ENCODE measurements around the gene CERS2.
"Not testable (repeated sequence)": the region's sequence is repeated elsewhere in the genome, so short reads cannot be mapped to it uniquely, and the experiment has no call there.

CERS2 gene

GRCh38 chr1:150968491-150968890, 6.1 kb downstream of the CERS2 start:
- no peak for DNase-seq

- no peak for DNase-seq
Measured at GRCh38 chr1:150967936-150968335, 6.7 kb downstream of the CERS2 start.

- DNase-seq: no peak
Measured at GRCh38 chr1:150966011-150966410, 8.6 kb downstream of the CERS2 start.

- no peak for DNase-seq
Measured at GRCh38 chr1:150965605-150966004, 9.0 kb downstream of the CERS2 start.

- no peak for DNase-seq
Measured at GRCh38 chr1:150964164-150964489, 10.5 kb downstream of the CERS2 start.

GRCh38 chr1:150963321-150964163, 11.1 kb downstream of the CERS2 start:
- DNase-seq: no peak

- DNase-seq: no peak
Measured at GRCh38 chr1:150961756-150962155, 12.9 kb downstream of the CERS2 start.

- DNase-seq: no peak
Measured at GRCh38 chr1:150960646-150961045, 14.0 kb downstream of the CERS2 start.

GRCh38 chr1:150957666-150958065, 17.0 kb downstream of the CERS2 start:
- no peak for DNase-seq

GRCh38 chr1:150955280-150955679, 19.4 kb downstream of the CERS2 start:
- no peak for DNase-seq

- no peak for DNase-seq
Measured at GRCh38 chr1:150954708-150955107, 19.9 kb downstream of the CERS2 start.

GRCh38 chr1:150944856-150945255, 29.8 kb downstream of the CERS2 start:
- no peak for DNase-seq

GRCh38 chr1:150931773-150932172, 42.9 kb downstream of the CERS2 start:
- DNase-seq: no peak

- DNase-seq: not testable (repeated sequence)
Measured at GRCh38 chr1:150928775-150929174, 45.9 kb downstream of the CERS2 start.

GRCh38 chr1:150928286-150928685, 46.3 kb downstream of the CERS2 start:
- no peak for DNase-seq

GRCh38 chr1:150927624-150928023, 47.0 kb downstream of the CERS2 start:
- DNase-seq: no peak

- DNase-seq: peak; percentile 98
Measured at GRCh38 chr1:150926097-150926741, 48.4 kb downstream of the CERS2 start, which contains the start of gene SETDB1. Gene SETDB1 (plus strand): TSS chr1:150926363. CDS start chr1:150927715, 1,352 bp downstream.

GRCh38 chr1:150925080-150925479, 49.6 kb downstream of the CERS2 start:
- no peak for DNase-seq

GRCh38 chr1:150922519-150922975, 52.1 kb downstream of the CERS2 start:
- DNase-seq: peak; percentile 44

- no peak for DNase-seq
Measured at GRCh38 chr1:150917387-150917786, 57.2 kb downstream of the CERS2 start.
